ENCODE measurements around the gene SIX2.

Gene SIX2

GRCh38 chr2:45002686-45003085 lies 6.6 kb downstream of the SIX2 start:
- no peak for DNase-seq (ENCODE audit: low read depth in 2 of 3, low spot score in 1 of 3)

- DNase-seq (ENCODE audit: low read depth in 2 of 3, low spot score in 1 of 3), result no peak
Observed at GRCh38 chr2:45001869-45002385, 7.3 kb downstream of the SIX2 start.

GRCh38 chr2:45000921-45001868 lies 8.1 kb downstream of the SIX2 start:
- no peak for DNase-seq (ENCODE audit: low read depth in 2 of 3, low spot score in 1 of 3)

GRCh38 chr2:45000341-45000901 lies 8.8 kb downstream of the SIX2 start:
- DNase-seq (ENCODE audit: low read depth in 2 of 3, low spot score in 1 of 3), result no peak

GRCh38 chr2:44999540-44999939 lies 9.7 kb downstream of the SIX2 start:
- DNase-seq (ENCODE audit: low read depth in 2 of 3, low spot score in 1 of 3), result no peak

GRCh38 chr2:44997963-44998362 lies 11.3 kb downstream of the SIX2 start:
- DNase-seq (ENCODE audit: low read depth in 2 of 3, low spot score in 1 of 3), result no peak

- DNase-seq (ENCODE audit: low read depth in 2 of 3, low spot score in 1 of 3), result no peak
Observed at GRCh38 chr2:44996356-44996755, 12.9 kb downstream of the SIX2 start.

- no peak for DNase-seq (ENCODE audit: low read depth in 2 of 3, low spot score in 1 of 3)
Observed at GRCh38 chr2:44994377-44994776, 14.9 kb downstream of the SIX2 start.

- no peak for DNase-seq (ENCODE audit: low read depth in 2 of 3, low spot score in 1 of 3)
Observed at GRCh38 chr2:44989176-44989575, 20.1 kb downstream of the SIX2 start.

- DNase-seq (ENCODE audit: low read depth in 2 of 3, low spot score in 1 of 3), result no peak
Observed at GRCh38 chr2:44983836-44984604, 25.2 kb downstream of the SIX2 start.

- DNase-seq (ENCODE audit: low read depth in 2 of 3, low spot score in 1 of 3), result peak; percentile 44 to 74 (median 60)
Observed at GRCh38 chr2:44981714-44982108, 27.5 kb downstream of the SIX2 start.

GRCh38 chr2:44980751-44981713 lies 28.2 kb downstream of the SIX2 start:
- DNase-seq (ENCODE audit: low read depth in 2 of 3, low spot score in 1 of 3), result no peak

- DNase-seq (ENCODE audit: low read depth in 2 of 3, low spot score in 1 of 3), result no peak
Observed at GRCh38 chr2:44979581-44979980, 29.7 kb downstream of the SIX2 start.

- DNase-seq (ENCODE audit: low read depth in 2 of 3, low spot score in 1 of 3), result no peak
Observed at GRCh38 chr2:44975571-44976450, 33.4 kb downstream of the SIX2 start.

GRCh38 chr2:44974064-44974715 lies 35.1 kb downstream of the SIX2 start:
- no peak for DNase-seq (ENCODE audit: low read depth in 2 of 3, low spot score in 1 of 3)

GRCh38 chr2:44972771-44973535 lies 36.3 kb downstream of the SIX2 start:
- DNase-seq (ENCODE audit: low read depth in 2 of 3, low spot score in 1 of 3), result no peak

GRCh38 chr2:44970846-44971450 lies 38.3 kb downstream of the SIX2 start:
- no peak for DNase-seq (ENCODE audit: low read depth in 2 of 3, low spot score in 1 of 3)

GRCh38 chr2:44969936-44970335 lies 39.3 kb downstream of the SIX2 start:
- no peak for DNase-seq (ENCODE audit: low read depth in 2 of 3, low spot score in 1 of 3)

Data from stimulated activated CD4-positive, alpha-beta T cell treated with anti-CD3 and anti-CD28 coated beads, Interleukin-12 subunit alpha, Interleukin-12 subunit beta, amount 100 ng/mL, for 48 hours (primary cell).